Measurements from ENCODE around the gene ZNF701.

DNA sequence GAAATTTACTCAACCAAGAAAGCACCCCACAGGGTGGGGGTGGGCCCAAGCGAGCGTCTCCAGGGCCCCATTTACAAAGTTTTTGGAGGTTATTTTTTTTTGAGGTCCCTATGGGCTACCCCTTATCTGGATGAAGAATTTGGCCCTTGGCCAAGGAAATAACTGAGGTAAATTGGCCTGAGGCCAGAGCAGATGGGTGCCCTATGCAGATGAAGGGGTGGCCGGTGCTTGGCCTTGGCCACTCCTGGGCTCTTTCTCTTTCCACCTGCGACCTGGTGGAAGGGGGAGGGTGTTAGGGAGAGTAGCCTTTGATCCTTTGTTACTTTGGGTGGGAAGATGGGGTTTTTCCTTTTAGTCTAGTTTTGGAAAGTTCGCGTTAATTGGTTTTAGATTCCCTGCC is 15.5 kb downstream of the ZNF701 start:
- TF ChIP-seq, protein P1, sequence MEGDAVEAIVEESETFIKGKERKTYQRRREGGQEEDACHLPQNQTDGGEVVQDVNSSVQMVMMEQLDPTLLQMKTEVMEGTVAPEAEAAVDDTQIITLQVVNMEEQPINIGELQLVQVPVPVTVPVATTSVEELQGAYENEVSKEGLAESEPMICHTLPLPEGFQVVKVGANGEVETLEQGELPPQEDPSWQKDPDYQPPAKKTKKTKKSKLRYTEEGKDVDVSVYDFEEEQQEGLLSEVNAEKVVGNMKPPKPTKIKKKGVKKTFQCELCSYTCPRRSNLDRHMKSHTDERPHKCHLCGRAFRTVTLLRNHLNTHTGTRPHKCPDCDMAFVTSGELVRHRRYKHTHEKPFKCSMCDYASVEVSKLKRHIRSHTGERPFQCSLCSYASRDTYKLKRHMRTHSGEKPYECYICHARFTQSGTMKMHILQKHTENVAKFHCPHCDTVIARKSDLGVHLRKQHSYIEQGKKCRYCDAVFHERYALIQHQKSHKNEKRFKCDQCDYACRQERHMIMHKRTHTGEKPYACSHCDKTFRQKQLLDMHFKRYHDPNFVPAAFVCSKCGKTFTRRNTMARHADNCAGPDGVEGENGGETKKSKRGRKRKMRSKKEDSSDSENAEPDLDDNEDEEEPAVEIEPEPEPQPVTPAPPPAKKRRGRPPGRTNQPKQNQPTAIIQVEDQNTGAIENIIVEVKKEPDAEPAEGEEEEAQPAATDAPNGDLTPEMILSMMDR (conservative IDR thresholded peaks at IDR 0.05; ENCODE audit: low read depth, low read length) = no peak
- TF ChIP-seq EZH2 (IDR thresholded peaks at IDR 0.05; ENCODE audit: borderline replicate concordance, low read depth, low read length, poor library complexity, severe bottlenecking) = no peak

Data from A673 (cell line).